HL-60 (cell line): Measurements from ENCODE around the gene LALBA.
A peak's percentile ranks its signal among the peaks of the same experiment; 100 is the strongest.

Source experiments
- DNase-seq, 2 experiments: peaks; one replicate each; pipeline ENCODE4 v3.0.0-alpha.2; 2010 to 2020; ENCODE audit warnings: low read depth in 1 of 2, low spot score in 1 of 2
- H3K27ac ChIP-seq: fragments of 250-450 bp; sonication (Bioruptor Pico); replicated peaks from 2 replicates; pipeline ENCODE4 v1.5.1; 2020; ENCODE audit warnings: mild to moderate bottlenecking, moderate library complexity
- H3K27me3 ChIP-seq: fragments of 250-450 bp; sonication (Bioruptor Pico); 2 replicates; pipeline ENCODE4 v1.5.1; 2021; ENCODE audit warnings: mild to moderate bottlenecking, moderate library complexity; ENCODE audit not compliant: insufficient read depth, poor library complexity, severe bottlenecking
- H3K4me3 ChIP-seq: replicated peaks from 2 replicates; pipeline ENCODE4 v1.5.1; 2011; ENCODE audit warnings: mild to moderate bottlenecking, control low read depth, low read length; ENCODE audit not compliant: insufficient read depth
- GABPA ChIP-seq: IDR thresholded peaks from 2 replicates; pipeline ENCODE4 v1.6.1; 2012; ENCODE audit warnings: low read depth
- POLR2AphosphoS5 ChIP-seq: IDR thresholded peaks from 2 replicates; pipeline ENCODE4 v1.6.1; 2012; ENCODE audit warnings: low read depth
- SPI1 ChIP-seq: IDR thresholded peaks from 2 replicates; pipeline ENCODE4 v1.6.1; 2012; ENCODE audit warnings: low read depth, mild to moderate bottlenecking, borderline replicate concordance
- TF ChIP-seq, protein P1 (sequence below): IDR thresholded peaks from one replicate; pipeline ENCODE4 v1.5.1; 2011; ENCODE audit warnings: low read length, control low read depth, inconsistent platforms; ENCODE audit not compliant: insufficient read depth
- TF ChIP-seq, protein P2 (sequence below): IDR thresholded peaks from 2 replicates; pipeline ENCODE4 v1.6.1; 2012; ENCODE audit warnings: low read depth; ENCODE audit not compliant: insufficient replicate concordance

LALBA gene

DNA sequence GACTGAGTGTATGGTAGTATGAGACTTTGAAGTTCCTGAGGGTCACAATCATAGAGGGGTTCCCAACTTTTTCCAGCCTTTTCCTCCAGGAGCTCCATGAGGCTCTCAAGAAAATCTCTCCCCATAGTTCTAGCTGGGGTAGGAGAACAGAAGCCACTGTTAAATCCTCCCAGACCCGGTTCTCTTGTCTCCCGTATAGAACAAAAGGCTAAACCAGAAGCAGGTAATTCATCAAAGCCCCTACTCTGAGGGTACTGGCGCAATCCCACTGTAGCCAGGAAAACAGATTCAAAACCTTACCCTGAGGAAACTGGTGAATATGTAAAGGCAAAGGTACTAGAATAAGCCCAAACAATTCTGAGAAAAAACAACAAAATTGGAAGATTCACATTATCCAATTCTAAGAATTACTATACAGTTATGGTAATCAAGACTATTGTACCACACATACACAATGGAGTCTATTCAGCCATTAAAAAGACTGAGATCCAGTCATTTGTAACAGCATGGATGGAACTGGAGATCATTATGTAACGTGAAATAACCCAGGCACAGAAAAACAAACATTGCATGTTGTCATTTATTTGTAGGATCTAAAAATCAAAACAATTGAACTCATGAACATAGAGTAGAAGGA is 23.9 kb downstream of the LALBA start:
- DNase-seq, result no peak
- Histone ChIP-seq H3K27ac (no peak overlapping the region), H3K4me3 (no peak overlapping the region), H3K27me3 (no peaks in the 10 kb centered on the region)
- TF ChIP-seq GABPA, result no peak
- TF ChIP-seq, protein P1, sequence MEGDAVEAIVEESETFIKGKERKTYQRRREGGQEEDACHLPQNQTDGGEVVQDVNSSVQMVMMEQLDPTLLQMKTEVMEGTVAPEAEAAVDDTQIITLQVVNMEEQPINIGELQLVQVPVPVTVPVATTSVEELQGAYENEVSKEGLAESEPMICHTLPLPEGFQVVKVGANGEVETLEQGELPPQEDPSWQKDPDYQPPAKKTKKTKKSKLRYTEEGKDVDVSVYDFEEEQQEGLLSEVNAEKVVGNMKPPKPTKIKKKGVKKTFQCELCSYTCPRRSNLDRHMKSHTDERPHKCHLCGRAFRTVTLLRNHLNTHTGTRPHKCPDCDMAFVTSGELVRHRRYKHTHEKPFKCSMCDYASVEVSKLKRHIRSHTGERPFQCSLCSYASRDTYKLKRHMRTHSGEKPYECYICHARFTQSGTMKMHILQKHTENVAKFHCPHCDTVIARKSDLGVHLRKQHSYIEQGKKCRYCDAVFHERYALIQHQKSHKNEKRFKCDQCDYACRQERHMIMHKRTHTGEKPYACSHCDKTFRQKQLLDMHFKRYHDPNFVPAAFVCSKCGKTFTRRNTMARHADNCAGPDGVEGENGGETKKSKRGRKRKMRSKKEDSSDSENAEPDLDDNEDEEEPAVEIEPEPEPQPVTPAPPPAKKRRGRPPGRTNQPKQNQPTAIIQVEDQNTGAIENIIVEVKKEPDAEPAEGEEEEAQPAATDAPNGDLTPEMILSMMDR, result no peak
- TF ChIP-seq SPI1, result no peak
- TF ChIP-seq, protein P2, sequence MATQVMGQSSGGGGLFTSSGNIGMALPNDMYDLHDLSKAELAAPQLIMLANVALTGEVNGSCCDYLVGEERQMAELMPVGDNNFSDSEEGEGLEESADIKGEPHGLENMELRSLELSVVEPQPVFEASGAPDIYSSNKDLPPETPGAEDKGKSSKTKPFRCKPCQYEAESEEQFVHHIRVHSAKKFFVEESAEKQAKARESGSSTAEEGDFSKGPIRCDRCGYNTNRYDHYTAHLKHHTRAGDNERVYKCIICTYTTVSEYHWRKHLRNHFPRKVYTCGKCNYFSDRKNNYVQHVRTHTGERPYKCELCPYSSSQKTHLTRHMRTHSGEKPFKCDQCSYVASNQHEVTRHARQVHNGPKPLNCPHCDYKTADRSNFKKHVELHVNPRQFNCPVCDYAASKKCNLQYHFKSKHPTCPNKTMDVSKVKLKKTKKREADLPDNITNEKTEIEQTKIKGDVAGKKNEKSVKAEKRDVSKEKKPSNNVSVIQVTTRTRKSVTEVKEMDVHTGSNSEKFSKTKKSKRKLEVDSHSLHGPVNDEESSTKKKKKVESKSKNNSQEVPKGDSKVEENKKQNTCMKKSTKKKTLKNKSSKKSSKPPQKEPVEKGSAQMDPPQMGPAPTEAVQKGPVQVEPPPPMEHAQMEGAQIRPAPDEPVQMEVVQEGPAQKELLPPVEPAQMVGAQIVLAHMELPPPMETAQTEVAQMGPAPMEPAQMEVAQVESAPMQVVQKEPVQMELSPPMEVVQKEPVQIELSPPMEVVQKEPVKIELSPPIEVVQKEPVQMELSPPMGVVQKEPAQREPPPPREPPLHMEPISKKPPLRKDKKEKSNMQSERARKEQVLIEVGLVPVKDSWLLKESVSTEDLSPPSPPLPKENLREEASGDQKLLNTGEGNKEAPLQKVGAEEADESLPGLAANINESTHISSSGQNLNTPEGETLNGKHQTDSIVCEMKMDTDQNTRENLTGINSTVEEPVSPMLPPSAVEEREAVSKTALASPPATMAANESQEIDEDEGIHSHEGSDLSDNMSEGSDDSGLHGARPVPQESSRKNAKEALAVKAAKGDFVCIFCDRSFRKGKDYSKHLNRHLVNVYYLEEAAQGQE, result no peak
- TF ChIP-seq POLR2AphosphoS5, result no peak

DNA sequence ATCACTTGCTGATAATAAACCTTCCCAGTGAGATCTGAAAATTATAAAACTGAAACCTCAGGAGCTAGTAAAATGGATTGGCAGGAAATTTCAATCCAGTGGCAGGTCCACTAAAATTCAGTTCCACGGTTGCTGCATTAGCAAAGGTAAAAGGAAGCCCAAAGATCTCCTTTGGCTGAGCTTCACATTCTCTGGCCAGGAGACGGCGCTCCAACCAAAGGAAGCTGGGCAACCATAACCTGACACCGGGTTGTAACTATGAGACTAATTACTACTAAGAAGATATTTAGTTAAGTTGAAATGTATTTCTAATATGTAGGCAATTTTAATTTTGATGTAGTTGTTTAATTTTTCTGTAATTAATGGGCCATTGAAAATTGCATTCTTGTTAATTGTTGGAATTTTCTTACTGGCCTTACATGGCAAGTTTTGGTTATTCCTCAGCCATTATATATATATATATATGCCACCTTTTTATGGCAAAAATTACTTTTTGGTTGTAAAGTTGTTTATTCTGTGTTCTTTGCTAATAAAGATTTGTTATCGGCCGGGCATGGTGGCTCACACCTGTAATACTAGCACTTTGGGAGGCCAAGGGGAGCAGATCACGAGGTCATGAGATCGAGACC is 27.4 kb downstream of the LALBA start:
- Histone ChIP-seq H3K4me3 (no peak overlapping the region), H3K27ac (no peak overlapping the region), H3K27me3 (no peaks in the 10 kb centered on the region)
- TF ChIP-seq, protein P1, result peak; percentile 90
- no peak for TF ChIP-seq GABPA
- peak; percentile 21 to 52 for DNase-seq

DNA sequence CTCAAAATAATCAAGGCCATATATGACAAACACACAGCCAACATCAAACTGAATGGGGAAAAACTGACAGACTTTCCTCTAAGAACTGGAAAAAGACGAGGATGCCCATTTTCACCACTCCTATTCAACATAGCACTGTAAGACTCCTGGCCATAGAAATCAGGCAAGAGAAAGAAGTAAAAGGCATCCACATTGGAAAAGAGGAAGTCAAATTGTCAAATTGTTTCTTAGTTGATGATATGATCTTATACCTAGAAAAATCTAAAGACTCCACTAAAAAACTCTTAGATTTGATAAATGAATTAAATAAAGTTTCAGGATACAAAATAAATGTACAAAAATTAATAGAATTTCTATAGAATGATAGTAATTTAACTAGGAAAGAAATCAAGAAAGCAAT is 33.2 kb downstream of the LALBA start:
- Histone ChIP-seq H3K27ac (no peak overlapping the region), H3K4me3 (no peak overlapping the region), H3K27me3 (no peaks in the 10 kb centered on the region)
- no peak for DNase-seq
- TF ChIP-seq GABPA (no peak), SPI1 (peak; percentile 60)

DNA sequence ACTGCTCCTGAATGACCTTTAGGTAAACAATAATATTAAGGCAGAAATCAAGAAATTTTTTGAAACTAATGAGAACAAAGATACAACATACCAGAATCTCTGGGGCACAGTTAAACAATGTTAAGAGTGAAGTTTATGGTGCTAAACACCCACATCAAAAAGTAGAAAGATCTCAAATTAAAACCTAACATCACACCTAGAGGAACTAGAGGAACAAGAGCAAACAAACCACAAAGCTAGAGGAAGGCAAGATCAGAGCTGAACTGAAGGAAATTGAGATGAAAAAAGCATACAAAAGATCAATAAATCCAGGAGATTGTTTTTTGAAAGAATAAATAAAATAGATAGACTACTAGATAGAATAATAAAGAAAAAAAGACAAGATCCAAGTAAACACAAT is 37.2 kb downstream of the LALBA start:
- no peaks in the 10 kb centered on the region for H3K27me3 ChIP-seq
- H3K4me3 ChIP-seq, result no peak overlapping the region
- DNase-seq, result no peak
- TF ChIP-seq, protein P2, result no peak
- TF ChIP-seq GABPA, result no peak
- TF ChIP-seq, protein P1, result no peak
- no peak for TF ChIP-seq POLR2AphosphoS5
- TF ChIP-seq SPI1, result no peak
- no peak overlapping the region for H3K27ac ChIP-seq
